DOHH2 (cell line): ENCODE data around the gene MICAL2.

Experiments used
- H3F3A ChIP-seq: fragments of 200-600 bp; sonication (generic), shearing (Covaris generic); 2 replicates; pipeline ENCODE4 v1.6.0; 2016; ENCODE audit warnings: antibody characterized with exemption, mild to moderate bottlenecking; ENCODE audit not compliant: control insufficient read depth, insufficient read depth
- H3K27ac ChIP-seq: fragments of 200-600 bp; sonication (generic); 2 replicates; pipeline ENCODE4 v1.5.1; 2014; ENCODE audit warnings: low read depth, mild to moderate bottlenecking, low read length, moderate library complexity
- H3K27me3 ChIP-seq: fragments of 200-600 bp; sonication (generic); 2 replicates; pipeline ENCODE4 v1.6.1; 2014; ENCODE audit warnings: mild to moderate bottlenecking, low read length, mixed read lengths; ENCODE audit not compliant: control insufficient read depth
- H3K36me3 ChIP-seq: fragments of 200-600 bp; sonication (generic); 2 replicates; pipeline ENCODE4 v1.6.1; 2014; ENCODE audit warnings: mild to moderate bottlenecking, low read length, moderate library complexity, mixed read lengths; ENCODE audit not compliant: control insufficient read depth
- H3K4me1 ChIP-seq: fragments of 200-600 bp; sonication (generic); 2 replicates; pipeline ENCODE4 v1.6.1; 2014; ENCODE audit warnings: mild to moderate bottlenecking, low read length, mixed read lengths; ENCODE audit not compliant: control insufficient read depth
- H3K4me2 ChIP-seq: fragments of 200-600 bp; sonication (generic); 2 replicates; pipeline ENCODE4 v1.6.0; 2014; ENCODE audit warnings: mild to moderate bottlenecking, low read length, moderate library complexity
- H3K4me3 ChIP-seq: fragments of 200-600 bp; sonication (generic); 2 replicates; pipeline ENCODE4 v1.5.1; 2014; ENCODE audit warnings: mild to moderate bottlenecking, low read length, mixed read lengths
- H3K79me2 ChIP-seq: fragments of 200-600 bp; sonication (generic); 2 replicates; pipeline ENCODE4 v1.6.1; 2014; ENCODE audit warnings: mild to moderate bottlenecking, low read length, mixed read lengths; ENCODE audit not compliant: control insufficient read depth
- H3K9me2 ChIP-seq: fragments of 200-600 bp; sonication (generic); replicated peaks from 2 replicates; pipeline ENCODE4 v1.6.1; 2014; ENCODE audit warnings: mild to moderate bottlenecking, low read length, mixed read lengths; ENCODE audit not compliant: control insufficient read depth
- H3K9me3 ChIP-seq: fragments of 200-600 bp; sonication (generic); 2 replicates; pipeline ENCODE4 v1.6.1; 2014; ENCODE audit warnings: antibody characterized with exemption, low read length, mixed read lengths; ENCODE audit not compliant: control insufficient read depth, insufficient read depth
- H4K20me1 ChIP-seq: fragments of 200-600 bp; sonication (generic); 2 replicates; pipeline ENCODE4 v1.6.0; 2014; ENCODE audit warnings: low read depth, mild to moderate bottlenecking, antibody characterized with exemption, low read length, moderate library complexity; ENCODE audit not compliant: control insufficient read depth, insufficient read depth
- CTCF ChIP-seq: fragments of 200-600 bp; sonication (generic); IDR thresholded peaks from one replicate; pipeline ENCODE4 v1.5.1; 2014; ENCODE audit warnings: antibody characterized with exemption, mild to moderate bottlenecking, low read depth, low read length; ENCODE audit not compliant: poor library complexity, severe bottlenecking
- EZH2phosphoT487 ChIP-seq: fragments of 200-600 bp; sonication (generic); IDR thresholded peaks from 2 replicates; pipeline ENCODE4 v1.6.1; 2017; ENCODE audit warnings: borderline replicate concordance, mild to moderate bottlenecking, antibody characterized with exemption, low read length, moderate library complexity, mixed read lengths

The MICAL2 gene

DNA sequence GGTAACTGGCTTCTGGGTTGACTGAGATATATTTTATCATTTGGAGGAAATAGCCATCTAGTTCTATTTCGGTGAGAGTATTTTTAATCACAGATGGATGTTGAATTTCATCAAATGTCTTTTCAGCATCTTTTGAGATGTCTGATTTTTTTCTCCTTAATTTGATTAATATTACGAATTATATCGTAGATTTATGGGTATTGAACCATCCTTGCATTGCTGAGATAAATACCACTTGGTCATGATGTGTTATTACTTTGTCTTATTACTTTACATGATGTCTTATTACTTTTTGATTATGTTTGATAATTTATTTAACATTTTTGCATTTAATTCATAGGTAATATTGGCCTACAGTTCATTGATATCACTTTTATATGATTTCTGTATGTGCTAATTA lies 188.2 kb downstream of the MICAL2 start:
- no peaks in the 10 kb centered on the region for H3K4me1 ChIP-seq
- H3K36me3 ChIP-seq: no peaks in the 10 kb centered on the region
- no peaks in the 10 kb centered on the region for H3K79me2 ChIP-seq
- H3K4me3 ChIP-seq: no peak overlapping the region
- H3K9me2 ChIP-seq: no peaks in the 10 kb centered on the region
- H4K20me1 ChIP-seq: no peaks in the 10 kb centered on the region
- no peak overlapping the region for H3K27ac ChIP-seq
- peaks cover 6% of the 10 kb centered on the region; the same call in 1 of the 2 replicates for H3K9me3 ChIP-seq
- TF ChIP-seq EZH2phosphoT487: no peak
- no peak for TF ChIP-seq CTCF
- no peak overlapping the region for H3K4me2 ChIP-seq
- H3K27me3 ChIP-seq: no peaks in the 10 kb centered on the region
- H3F3A ChIP-seq: no peaks in the 10 kb centered on the region

DNA sequence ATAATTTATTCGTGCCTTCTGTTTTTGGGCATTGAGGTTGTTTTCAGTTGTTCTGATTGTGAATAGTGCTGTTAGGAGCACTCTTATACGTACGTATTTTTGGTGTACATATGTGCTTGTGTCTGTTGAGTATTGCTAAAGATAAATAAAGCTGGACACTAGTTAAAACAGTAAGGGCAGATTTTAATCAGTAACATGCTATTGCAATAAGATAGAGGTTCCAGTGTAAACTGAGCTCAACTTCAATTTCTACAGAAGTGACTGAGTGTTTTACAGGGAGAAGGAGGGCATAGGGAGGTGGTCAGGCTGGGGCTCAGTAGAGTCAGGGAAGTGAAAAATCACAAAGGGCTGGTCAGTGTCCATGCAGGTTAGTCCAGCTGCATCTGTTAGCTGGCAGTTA lies 191.0 kb downstream of the MICAL2 start:
- Histone ChIP-seq H3K27ac (no peak overlapping the region), H4K20me1 (no peaks in the 10 kb centered on the region)

DNA sequence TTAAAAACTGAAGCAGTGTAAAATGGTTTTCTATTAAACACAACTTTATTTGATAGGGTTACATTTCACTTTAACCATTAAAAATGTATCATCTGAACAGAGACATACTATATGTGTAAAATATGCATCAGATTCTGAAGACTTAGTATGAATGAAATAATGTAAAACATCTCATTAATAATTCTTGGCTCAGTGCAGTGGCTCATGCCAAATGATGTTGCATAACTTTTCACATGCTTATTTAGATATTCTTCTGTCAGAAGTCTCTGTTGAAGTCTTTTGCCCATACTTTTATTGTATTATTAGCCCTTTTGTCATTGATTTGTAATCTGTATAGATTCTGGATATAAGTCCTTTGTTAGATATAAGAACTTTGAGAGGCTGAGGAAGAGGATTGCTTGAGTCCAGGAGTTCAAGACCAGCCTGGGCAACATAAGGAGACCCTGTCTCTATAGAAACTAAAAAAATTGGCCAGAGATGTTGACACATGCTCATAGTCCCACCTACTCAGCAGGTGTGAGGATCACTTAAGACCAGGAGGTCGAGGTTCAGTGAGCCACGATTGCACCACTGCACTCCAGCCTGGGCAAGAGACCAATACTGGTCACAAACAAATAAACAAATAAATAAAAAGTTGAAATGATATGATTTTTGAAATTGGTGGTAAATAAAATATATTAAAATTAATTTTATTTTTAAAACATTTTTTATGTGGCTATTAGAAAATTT lies 193.2 kb downstream of the MICAL2 start:
- Histone ChIP-seq H3K4me1 (no peaks in the 10 kb centered on the region), H3K9me2 (no peaks in the 10 kb centered on the region), H3K27ac (no peak overlapping the region), H3K36me3 (no peaks in the 10 kb centered on the region), H3F3A (no peaks in the 10 kb centered on the region), H3K27me3 (no peaks in the 10 kb centered on the region), H3K4me2 (no peak overlapping the region), H3K79me2 (no peaks in the 10 kb centered on the region), H3K4me3 (no peak overlapping the region), H3K9me3 (peaks cover 3% of the 10 kb centered on the region; the same call in 1 of the 2 replicates), H4K20me1 (no peaks in the 10 kb centered on the region)
- TF ChIP-seq EZH2phosphoT487 (no peak), CTCF (no peak)

More for the DNA sequence above, 191.0 kb downstream of the MICAL2 start:
- H3K36me3 ChIP-seq: no peaks in the 10 kb centered on the region
- no peak for TF ChIP-seq CTCF
- TF ChIP-seq EZH2phosphoT487: no peak
- H3K9me2 ChIP-seq: no peaks in the 10 kb centered on the region
- H3F3A ChIP-seq: no peaks in the 10 kb centered on the region
- H3K27me3 ChIP-seq: no peaks in the 10 kb centered on the region
- peaks cover 6% of the 10 kb centered on the region; the same call in 1 of the 2 replicates for H3K9me3 ChIP-seq
- no peaks in the 10 kb centered on the region for H3K4me1 ChIP-seq
- H3K4me3 ChIP-seq: no peak overlapping the region
- no peak overlapping the region for H3K4me2 ChIP-seq
- no peaks in the 10 kb centered on the region for H3K79me2 ChIP-seq
